CD14-positive monocyte (primary cell): Measurements from ENCODE around the gene PLIN4. TPM values are rescaled to one million over a fixed set of nuclear protein-coding genes. Genes with fewer than 3 reads are reported as not detected.

Experiments
- DNase-seq, 3 donors: peaks; one replicate each; pipeline ENCODE4 v3.0.0-alpha.2; 2011 to 2022
- H2AFZ ChIP-seq: 2 replicates; pipeline ENCODE4 v1.6.0; 2012; ENCODE audit warnings: mild to moderate bottlenecking, low read depth, low read length, inconsistent platforms; ENCODE audit not compliant: insufficient read depth, poor library complexity, severe bottlenecking
- H3K27ac ChIP-seq, 2 donors: 1 replicate in 1 of 2; 2 replicates in 1 of 2; pipeline ENCODE4 v1.5.1; 2012 to 2013; ENCODE audit warnings: low read length in 2 of 2, control low read depth in 1 of 2, inconsistent platforms in 1 of 2, low read depth in 1 of 2, mild to moderate bottlenecking in 1 of 2
- H3K27me3 ChIP-seq, 2 donors: one replicate each; pipeline versions ENCODE4 v1.6.0 to v1.6.1; 2011 to 2013; ENCODE audit warnings: low read length in 2 of 2; ENCODE audit not compliant: control insufficient read depth in 2 of 2, insufficient read depth in 2 of 2
- H3K36me3 ChIP-seq, 2 donors: replicated peaks in 1 of 2; 1 replicate in 1 of 2; 2 replicates in 1 of 2; pipeline versions ENCODE4 v1.5.1 to v1.6.1; 2012 to 2013; ENCODE audit warnings: low read length in 2 of 2, control low read depth in 1 of 2, inconsistent platforms in 1 of 2, mild to moderate bottlenecking in 1 of 2; ENCODE audit not compliant: insufficient read depth in 2 of 2, control insufficient read depth in 1 of 2
- H3K4me1 ChIP-seq, 2 donors: 1 replicate in 1 of 2; 2 replicates in 1 of 2; pipeline versions ENCODE4 v1.5.1 to v1.6.1; 2012 to 2013; ENCODE audit warnings: low read length in 2 of 2, control low read depth in 1 of 2, inconsistent platforms in 1 of 2, mild to moderate bottlenecking in 1 of 2, moderate library complexity in 1 of 2; ENCODE audit not compliant: insufficient read depth in 2 of 2, control insufficient read depth in 1 of 2
- H3K4me2 ChIP-seq: replicated peaks from 2 replicates; pipeline ENCODE3; 2012; ENCODE audit warnings: low read length, moderate library complexity, mild to moderate bottlenecking; ENCODE audit not compliant: poor library complexity, severe bottlenecking; ENCODE audit errors: extremely low read depth
- H3K4me3 ChIP-seq, 3 experiments: fragments of 200-600 bp in 1 of 3; sonication (generic) in 1 of 3; replicated peaks in 1 of 3; 1 replicate in 2 of 3; 2 replicates in 1 of 3; pipeline ENCODE4 v1.5.1; 2011 to 2013; ENCODE audit warnings: low read length in 3 of 3, mild to moderate bottlenecking in 3 of 3, control low read depth in 2 of 3, low read depth in 2 of 3, inconsistent platforms in 1 of 3, moderate library complexity in 1 of 3
- H3K79me2 ChIP-seq: 2 replicates; pipeline ENCODE4 v1.6.0; 2012; ENCODE audit warnings: mild to moderate bottlenecking, control low read depth, inconsistent platforms, low read length, moderate library complexity; ENCODE audit not compliant: insufficient read depth
- H3K9ac ChIP-seq: 2 replicates; pipeline ENCODE4 v1.6.0; 2017; ENCODE audit warnings: low read length, mild to moderate bottlenecking; ENCODE audit not compliant: insufficient read depth, poor library complexity, severe bottlenecking
- H3K9me3 ChIP-seq, 2 donors: replicated peaks in 1 of 2; 1 replicate in 1 of 2; 2 replicates in 1 of 2; pipeline versions ENCODE4 v1.5.1 to v1.6.1; 2012 to 2013; ENCODE audit warnings: low read length in 2 of 2, control low read depth in 1 of 2; ENCODE audit not compliant: control insufficient read depth in 1 of 2, insufficient read depth in 1 of 2
- H4K20me1 ChIP-seq: 2 replicates; pipeline ENCODE4 v1.6.0; 2012; ENCODE audit warnings: mild to moderate bottlenecking, low read length, control low read depth, moderate library complexity; ENCODE audit not compliant: insufficient read depth
- H3K27ac Mint-ChIP-seq, 7 donors: one replicate each; pipeline ENCODE4 v1.8.0; 2020; ENCODE audit warnings: mild to moderate bottlenecking in 7 of 7, mixed read lengths in 7 of 7, moderate library complexity in 6 of 7, inconsistent platforms in 2 of 7
- H3K27me3 Mint-ChIP-seq, 3 donors: one replicate each; pipeline ENCODE4 v1.8.0; 2021 to 2022; ENCODE audit warnings: low read depth in 3 of 3, mild to moderate bottlenecking in 3 of 3, mixed read lengths in 3 of 3, moderate library complexity in 3 of 3, inconsistent platforms in 1 of 3
- H3K36me3 Mint-ChIP-seq, 2 donors: one replicate each; pipeline ENCODE4 v1.8.0; 2020; ENCODE audit warnings: mixed read lengths in 2 of 2, inconsistent platforms in 1 of 2, mild to moderate bottlenecking in 1 of 2
- H3K4me1 Mint-ChIP-seq: one replicate; pipeline ENCODE4 v1.8.0; 2020; ENCODE audit warnings: mild to moderate bottlenecking, mixed read lengths
- H3K4me3 Mint-ChIP-seq, 2 donors: one replicate each; pipeline ENCODE4 v1.8.0; 2020; ENCODE audit warnings: mild to moderate bottlenecking in 2 of 2, mixed read lengths in 2 of 2, moderate library complexity in 1 of 2
- H3K9me3 Mint-ChIP-seq, 7 donors: one replicate each; pipeline ENCODE4 v1.8.0; 2020 to 2022; ENCODE audit warnings: mixed read lengths in 7 of 7, mild to moderate bottlenecking in 6 of 7, moderate library complexity in 6 of 7, inconsistent platforms in 2 of 7
- WGBS: methylation state at CpG from one replicate; pipeline ENCODE4 v1.1.5; 2013; ENCODE audit warnings: missing lambda C conversion rate; ENCODE audit not compliant: insufficient coverage; 5-methylcytosine and 5-hydroxymethylcytosine counted together
- intact Hi-C, 2 donors: fragments of 100-400 bp; cut with micrococcal nuclease; formaldehyde crosslinking; loops; one replicate each; pipeline versions ENCODE4 v1.15.0 to v1.15.1; 2023
- polyA plus RNA-seq, 3 donors: library from polyadenylated mRNA; depleted of rRNA in 1 of 3; unstranded in 2 of 3; stranded (reverse) in 1 of 3; fragments of 300-500 nt in 2 of 3; fragments of >200 nt in 1 of 3; fragmentation: Illumina TruSeq in 2 of 3; gene quantifications; 1 replicate in 2 of 3; 2 replicates in 1 of 3; pipeline ENCODE4 v1.2.3, GENCODE V29; 2012 to 2021
- TF ChIP-seq, protein P1 (sequence below): fragments of 200-600 bp; IDR thresholded peaks from one replicate; pipeline ENCODE4 v1.8.0; 2022; ENCODE audit warnings: antibody characterized with exemption, mild to moderate bottlenecking

PLIN4 gene
- polyA plus RNA-seq, 3 donors, result 0.05 to 0.19 TPM; not detected in 1

DNA sequence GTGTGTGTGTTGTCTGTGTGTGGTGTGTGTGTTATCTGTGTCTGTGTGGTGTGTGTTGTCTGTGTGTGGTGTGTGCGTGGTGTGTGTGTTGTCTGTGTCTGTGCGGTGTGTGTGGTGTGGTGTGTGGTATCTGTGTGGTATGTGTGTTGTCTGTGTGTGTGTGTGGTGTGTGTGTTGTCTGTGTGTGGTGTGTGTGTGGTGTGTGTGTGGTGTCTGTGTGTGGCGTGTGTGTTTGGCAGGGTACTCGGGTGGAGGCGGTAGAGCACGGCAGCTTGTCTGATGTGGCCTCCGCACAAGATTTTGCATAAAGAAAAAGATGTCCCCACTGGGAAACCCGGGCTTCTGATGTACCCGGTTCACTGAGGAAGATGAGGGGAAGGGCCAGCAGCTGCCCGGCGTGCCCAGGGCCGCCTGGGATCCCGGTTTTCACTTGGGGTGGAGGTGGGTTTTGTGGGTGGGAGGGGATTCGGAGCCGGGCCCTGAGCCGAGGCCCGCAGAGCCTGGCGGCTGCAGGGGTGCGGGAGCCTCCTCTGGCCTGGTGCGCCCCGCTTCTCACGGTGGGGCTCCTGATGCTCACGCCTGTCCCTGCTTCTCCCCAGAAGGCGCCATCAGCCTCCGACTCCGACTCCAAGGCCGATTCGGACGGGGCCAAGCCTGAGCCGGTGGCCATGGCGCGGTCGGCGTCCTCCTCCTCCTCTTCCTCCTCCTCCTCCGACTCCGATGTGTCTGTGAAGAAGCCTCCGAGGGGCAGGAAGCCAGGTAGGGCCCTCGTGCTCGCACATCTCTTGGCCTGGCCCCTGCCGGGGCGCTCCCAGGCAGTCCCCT, 25.0 kb downstream of the PLIN4 start:
- Histone ChIP-seq H3K36me3 (peaks cover 69 to 86% of the 10 kb centered on the region in 2 donors), H3K9ac (no peak overlapping the region), H2AFZ (no peak overlapping the region), H3K27ac (no peak overlapping the region), H3K27me3 (no peaks in the 10 kb centered on the region), H4K20me1 (no peaks in the 10 kb centered on the region), H3K4me1 (no peaks in the 10 kb centered on the region), H3K4me3 (no peak overlapping the region), H3K79me2 (no peaks in the 10 kb centered on the region), H3K4me2 (no peak overlapping the region), H3K9me3 (no peaks in the 10 kb centered on the region)
- no peak for DNase-seq
- H3K27ac Mint-ChIP-seq, result no peak overlapping the region
- no peak overlapping the region for H3K4me3 Mint-ChIP-seq
- H3K36me3 Mint-ChIP-seq, result peaks cover 0 to 52% of the 10 kb centered on the region in 2 donors
- H3K9me3 Mint-ChIP-seq, result peaks cover 0 to 2% (median 0%) of the 10 kb centered on the region in 7 donors
- H3K4me1 Mint-ChIP-seq, result no peaks in the 10 kb centered on the region
- intact Hi-C loops, result no loop called here
- WGBS, result 94% methylated on average over 29 of the region's 41 CpGs
- no peaks in the 10 kb centered on the region for H3K27me3 Mint-ChIP-seq
- TF ChIP-seq, protein P1, sequence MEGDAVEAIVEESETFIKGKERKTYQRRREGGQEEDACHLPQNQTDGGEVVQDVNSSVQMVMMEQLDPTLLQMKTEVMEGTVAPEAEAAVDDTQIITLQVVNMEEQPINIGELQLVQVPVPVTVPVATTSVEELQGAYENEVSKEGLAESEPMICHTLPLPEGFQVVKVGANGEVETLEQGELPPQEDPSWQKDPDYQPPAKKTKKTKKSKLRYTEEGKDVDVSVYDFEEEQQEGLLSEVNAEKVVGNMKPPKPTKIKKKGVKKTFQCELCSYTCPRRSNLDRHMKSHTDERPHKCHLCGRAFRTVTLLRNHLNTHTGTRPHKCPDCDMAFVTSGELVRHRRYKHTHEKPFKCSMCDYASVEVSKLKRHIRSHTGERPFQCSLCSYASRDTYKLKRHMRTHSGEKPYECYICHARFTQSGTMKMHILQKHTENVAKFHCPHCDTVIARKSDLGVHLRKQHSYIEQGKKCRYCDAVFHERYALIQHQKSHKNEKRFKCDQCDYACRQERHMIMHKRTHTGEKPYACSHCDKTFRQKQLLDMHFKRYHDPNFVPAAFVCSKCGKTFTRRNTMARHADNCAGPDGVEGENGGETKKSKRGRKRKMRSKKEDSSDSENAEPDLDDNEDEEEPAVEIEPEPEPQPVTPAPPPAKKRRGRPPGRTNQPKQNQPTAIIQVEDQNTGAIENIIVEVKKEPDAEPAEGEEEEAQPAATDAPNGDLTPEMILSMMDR, result no peak

DNA sequence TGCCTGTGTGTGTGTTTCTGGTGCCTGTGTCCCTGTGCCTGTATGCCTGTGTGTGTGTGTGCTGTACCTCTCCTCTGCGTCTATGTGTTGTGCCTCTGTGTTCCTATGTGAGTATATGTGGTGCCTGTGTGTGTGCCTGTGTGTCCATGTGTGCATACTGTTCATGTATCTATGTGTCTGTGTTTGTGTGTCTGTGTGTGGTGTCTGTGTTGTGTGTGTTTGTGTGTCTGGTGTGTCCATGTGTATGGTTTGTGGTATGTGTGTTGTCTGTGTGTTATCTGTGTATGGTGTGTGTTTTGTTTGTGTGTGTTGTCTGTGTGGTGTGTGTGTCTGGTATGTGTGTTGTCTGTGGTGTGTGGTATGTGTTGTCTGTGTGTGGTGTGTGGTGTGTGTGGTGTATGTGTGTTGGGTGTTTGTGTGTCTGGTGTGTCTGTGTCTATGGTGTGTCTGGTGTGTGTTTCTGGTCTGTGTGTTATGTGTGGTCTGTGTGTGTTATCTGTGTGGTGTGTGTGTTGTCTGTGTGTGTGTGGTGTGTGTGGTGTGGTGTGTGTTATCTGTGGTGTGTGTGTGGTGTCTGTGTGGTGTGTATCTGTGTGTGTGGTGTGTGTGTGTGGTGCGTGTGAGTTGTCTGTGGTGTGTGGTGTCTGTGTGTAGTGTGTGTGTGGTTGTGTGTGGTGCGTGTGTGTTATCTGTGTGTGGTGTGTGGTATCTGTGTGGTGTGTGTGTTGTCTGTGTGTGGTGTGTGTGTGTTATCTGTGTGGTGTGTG, 25.8 kb downstream of the PLIN4 start:
- TF ChIP-seq, protein P1, result no peak
- peaks cover 3 to 48% of the 10 kb centered on the region in 2 donors for H3K36me3 Mint-ChIP-seq
- Histone ChIP-seq H3K4me3 (no peak overlapping the region), H3K36me3 (peaks cover 63 to 82% of the 10 kb centered on the region in 2 donors), H2AFZ (no peak overlapping the region), H3K79me2 (no peaks in the 10 kb centered on the region), H3K27ac (no peak overlapping the region), H3K9me3 (no peaks in the 10 kb centered on the region), H3K4me1 (no peaks in the 10 kb centered on the region), H4K20me1 (no peaks in the 10 kb centered on the region), H3K4me2 (no peak overlapping the region), H3K27me3 (no peaks in the 10 kb centered on the region), H3K9ac (no peak overlapping the region)
- 100% methylated on average over 3 of the region's 3 CpGs for WGBS
- DNase-seq, result no peak
- intact Hi-C loops, result no loop called here
- peaks cover 0 to 2% (median 0%) of the 10 kb centered on the region in 7 donors for H3K9me3 Mint-ChIP-seq
- no peak overlapping the region for H3K4me3 Mint-ChIP-seq
- no peaks in the 10 kb centered on the region for H3K4me1 Mint-ChIP-seq
- no peaks in the 10 kb centered on the region for H3K27me3 Mint-ChIP-seq
- H3K27ac Mint-ChIP-seq, result no peak overlapping the region
